ENCODE measurements around the gene C16orf90. TPM values are rescaled to one million over a fixed set of nuclear protein-coding genes. Genes with fewer than 3 reads are reported as not detected.

The C16orf90 gene, protein sequence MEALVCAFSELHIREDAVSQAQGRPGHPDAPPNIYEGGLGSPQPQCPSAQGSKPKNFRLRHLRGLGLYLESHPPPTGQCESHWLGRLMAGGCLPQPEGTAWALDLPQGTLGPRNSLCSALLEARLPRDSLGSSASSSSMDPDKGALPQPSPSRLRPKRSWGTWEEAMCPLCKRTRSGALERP
- total RNA-seq = not detected

DNA sequence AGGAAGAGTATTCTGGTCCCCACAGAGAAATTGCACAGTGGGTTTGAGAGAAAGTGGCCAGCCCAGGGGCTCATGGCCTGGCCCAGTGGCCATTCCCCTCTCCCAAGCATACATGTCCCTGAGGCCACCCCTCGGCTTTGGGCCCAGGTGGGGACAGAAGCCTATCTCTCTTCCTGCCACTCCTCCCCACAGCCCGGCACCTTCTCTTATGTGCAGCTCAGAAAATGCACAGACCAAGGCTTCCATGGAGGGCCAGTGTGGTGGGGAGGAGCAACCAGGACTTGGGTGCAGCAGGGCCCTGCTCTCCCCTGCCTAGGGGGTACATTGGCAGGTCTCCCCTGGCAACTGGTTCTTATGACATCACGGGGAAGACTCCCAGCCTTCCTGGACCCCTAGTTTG, at the start of gene C16orf90:
Gene C16orf90 (minus strand): TSS at position 314 of the 400 bp plus-strand sequence. CDS start 68 bp downstream, at position 246.

Small RNA genes lying within 50 kb of the gene (small RNA-seq; reads per million reads assigned to genes)
- not detected for gene MIR6126 (ENCODE audit: low replicate concordance)

Other genes with a start within 250 kb of the C16orf90 start
- gene MEFV, start 238.9 kb downstream of the C16orf90 start, total RNA-seq = 0.31 TPM
- 55.7 TPM for gene ZNF263, start 212.0 kb downstream of the C16orf90 start, total RNA-seq
- 24.1 TPM for gene TIGD7, start 190.1 kb downstream of the C16orf90 start, total RNA-seq
- gene ZNF75A, start 190.0 kb downstream of the C16orf90 start, total RNA-seq = 71.1 TPM
- 0.94 TPM for gene OR2C1, start 139.6 kb downstream of the C16orf90 start, total RNA-seq
- gene ZSCAN32, start 94.5 kb downstream of the C16orf90 start, total RNA-seq = 15.0 TPM
- 12.2 TPM for gene ZNF174, start 94.3 kb downstream of the C16orf90 start, total RNA-seq
- gene ZNF597, start 52.0 kb downstream of the C16orf90 start, total RNA-seq = 5.0 TPM
- 25.4 TPM for gene NAA60, start 51.8 kb downstream of the C16orf90 start, total RNA-seq
- 42.3 TPM for gene CLUAP1, start 5.5 kb upstream of the C16orf90 start, total RNA-seq
- 0.94 TPM for gene NLRC3, start 81.9 kb upstream of the C16orf90 start, total RNA-seq
- gene SLX4, start 116.1 kb upstream of the C16orf90 start, total RNA-seq = 15.7 TPM
- 84.8 TPM for gene DNASE1, start 159.2 kb upstream of the C16orf90 start, total RNA-seq
- gene TRAP1, start 222.0 kb upstream of the C16orf90 start, total RNA-seq = 92.0 TPM

Measured in parietal lobe (tissue), 2 donors.